ENCODE results near the gene C1QTNF12. TPM values are rescaled to one million over a fixed set of nuclear protein-coding genes. Genes with fewer than 3 reads are reported as not detected.

Gene C1QTNF12
- polyA plus RNA-seq, 1 of the 3 experiments (the other 2 are of a cell fraction) = 0.59 TPM

DNA sequence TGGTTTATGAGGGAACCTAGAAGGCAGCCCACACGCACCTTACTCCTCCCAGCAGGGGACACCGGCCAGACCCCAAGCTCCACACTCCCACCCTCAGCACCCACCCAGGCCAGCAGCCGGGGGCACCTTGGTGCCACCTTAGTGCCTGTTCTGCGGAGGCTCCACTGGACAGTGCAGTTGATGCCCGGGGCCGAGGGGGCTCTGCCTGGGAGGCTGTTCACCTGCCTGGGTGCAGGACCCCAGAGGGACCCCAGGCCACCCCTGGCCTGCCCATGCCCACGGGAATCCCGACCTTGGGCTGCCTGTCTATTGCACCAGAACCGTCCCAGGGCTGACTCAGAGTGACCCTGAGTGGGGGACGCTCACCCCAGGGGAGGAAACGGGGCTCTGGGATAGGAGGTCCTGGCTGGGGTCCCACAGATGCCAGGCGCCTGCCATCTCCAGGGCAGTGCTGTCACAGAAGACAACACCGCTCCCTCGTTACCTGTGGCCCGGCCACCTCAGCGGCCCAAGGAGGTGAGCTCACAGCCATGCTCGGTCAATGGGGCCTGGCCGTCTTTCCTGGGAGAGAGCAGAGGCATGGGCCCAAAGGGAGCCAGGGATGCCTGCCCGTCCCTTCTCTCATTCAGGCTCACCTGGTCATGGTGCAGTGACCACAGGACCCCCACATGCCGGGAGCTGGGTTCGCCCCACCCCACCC is 34.4 kb upstream of the C1QTNF12 start:
- Histone ChIP-seq H3K9me2 (no peaks in the 10 kb centered on the region), H3K4me3 (ENCODE audit: low read depth in 2 of 2, low read length in 1 of 2) (no peak overlapping the region), H2AFZ (ENCODE audit: low read depth) (no peak overlapping the region), H3K27me3 (ENCODE audit: insufficient read depth) (no peaks in the 10 kb centered on the region), H3K9ac (no peak overlapping the region), H3K27ac (ENCODE audit: low read depth in 2 of 2, low read length in 1 of 2) (no peak overlapping the region), H4K20me1 (ENCODE audit: insufficient read depth) (no peaks in the 10 kb centered on the region), H3K9me3 (no peaks in the 10 kb centered on the region), H3K36me3 (replicated peaks in 1 of 2; ENCODE audit: control insufficient read depth in 1 of 2, insufficient read depth in 2 of 2, low read length in 1 of 2) (no peaks in the 10 kb centered on the region), H3F3A (replicated peaks; ENCODE audit: insufficient read depth) (no peaks in the 10 kb centered on the region), H3K4me2 (no peak overlapping the region), H3K4me1 (ENCODE audit: control insufficient read depth in 1 of 2, insufficient read depth in 2 of 2, low read depth in 1 of 2, low read length in 1 of 2) (peaks cover 0 to 9% of the 10 kb centered on the region in 2 experiments; a peak in 1 of 4 replicates), H3K79me2 (ENCODE audit: insufficient read depth) (no peaks in the 10 kb centered on the region)
- CTCF ChIA-PET = interaction anchor here (1.3 to 2.4 kb wide), 3 partner anchors 10 to 218 kb away, joined by 4 to 18 read pairs (median 10); no protein-coding TSS in a partner anchor
- POLR2A ChIA-PET = no interaction called here
- DNase-seq = no peak
- no CpG with 5 or more reads among the region's 21 CpGs for WGBS (ENCODE audit: low lambda C conversion rate)
- TF ChIP-seq TEAD4 (IDR thresholded peaks at IDR 0.05; ENCODE audit: borderline replicate concordance, insufficient read depth) (no peak), MEF2A (IDR thresholded peaks at IDR 0.05; ENCODE audit: borderline replicate concordance, low read depth) (no peak), GABPA (IDR thresholded peaks at IDR 0.05; ENCODE audit: low read depth) (no peak), NFIC (IDR thresholded peaks at IDR 0.05; ENCODE audit: borderline replicate concordance) (no peak), RAD21 (IDR thresholded peaks at IDR 0.05; ENCODE audit: low read length) (no peak), TAF1 (IDR thresholded peaks at IDR 0.05; ENCODE audit: borderline replicate concordance, low read depth, low read length) (no peak), EZH2phosphoT487 (IDR thresholded peaks at IDR 0.05; ENCODE audit: borderline replicate concordance, low read depth) (no peak), SIN3A (IDR thresholded peaks at IDR 0.05; ENCODE audit: borderline replicate concordance, low read depth, low read length) (no peak), RXRA (IDR thresholded peaks at IDR 0.05; ENCODE audit: borderline replicate concordance, low read depth) (no peak), MXI1 (IDR thresholded peaks at IDR 0.05; ENCODE audit: low read depth, low read length) (no peak), TCF12 (IDR thresholded peaks at IDR 0.05) (no peak), ELF1 (IDR thresholded peaks at IDR 0.05) (no peak)
- TF ChIP-seq, protein P1, sequence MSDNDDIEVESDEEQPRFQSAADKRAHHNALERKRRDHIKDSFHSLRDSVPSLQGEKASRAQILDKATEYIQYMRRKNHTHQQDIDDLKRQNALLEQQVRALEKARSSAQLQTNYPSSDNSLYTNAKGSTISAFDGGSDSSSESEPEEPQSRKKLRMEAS (IDR thresholded peaks at IDR 0.05; ENCODE audit: low read depth) = no peak
- TF ChIP-seq, protein P2, sequence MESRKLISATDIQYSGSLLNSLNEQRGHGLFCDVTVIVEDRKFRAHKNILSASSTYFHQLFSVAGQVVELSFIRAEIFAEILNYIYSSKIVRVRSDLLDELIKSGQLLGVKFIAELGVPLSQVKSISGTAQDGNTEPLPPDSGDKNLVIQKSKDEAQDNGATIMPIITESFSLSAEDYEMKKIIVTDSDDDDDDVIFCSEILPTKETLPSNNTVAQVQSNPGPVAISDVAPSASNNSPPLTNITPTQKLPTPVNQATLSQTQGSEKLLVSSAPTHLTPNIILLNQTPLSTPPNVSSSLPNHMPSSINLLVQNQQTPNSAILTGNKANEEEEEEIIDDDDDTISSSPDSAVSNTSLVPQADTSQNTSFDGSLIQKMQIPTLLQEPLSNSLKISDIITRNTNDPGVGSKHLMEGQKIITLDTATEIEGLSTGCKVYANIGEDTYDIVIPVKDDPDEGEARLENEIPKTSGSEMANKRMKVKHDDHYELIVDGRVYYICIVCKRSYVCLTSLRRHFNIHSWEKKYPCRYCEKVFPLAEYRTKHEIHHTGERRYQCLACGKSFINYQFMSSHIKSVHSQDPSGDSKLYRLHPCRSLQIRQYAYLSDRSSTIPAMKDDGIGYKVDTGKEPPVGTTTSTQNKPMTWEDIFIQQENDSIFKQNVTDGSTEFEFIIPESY (IDR thresholded peaks at IDR 0.05; ENCODE audit: borderline replicate concordance, low read depth) = no peak
- TF ChIP-seq, protein P3, sequence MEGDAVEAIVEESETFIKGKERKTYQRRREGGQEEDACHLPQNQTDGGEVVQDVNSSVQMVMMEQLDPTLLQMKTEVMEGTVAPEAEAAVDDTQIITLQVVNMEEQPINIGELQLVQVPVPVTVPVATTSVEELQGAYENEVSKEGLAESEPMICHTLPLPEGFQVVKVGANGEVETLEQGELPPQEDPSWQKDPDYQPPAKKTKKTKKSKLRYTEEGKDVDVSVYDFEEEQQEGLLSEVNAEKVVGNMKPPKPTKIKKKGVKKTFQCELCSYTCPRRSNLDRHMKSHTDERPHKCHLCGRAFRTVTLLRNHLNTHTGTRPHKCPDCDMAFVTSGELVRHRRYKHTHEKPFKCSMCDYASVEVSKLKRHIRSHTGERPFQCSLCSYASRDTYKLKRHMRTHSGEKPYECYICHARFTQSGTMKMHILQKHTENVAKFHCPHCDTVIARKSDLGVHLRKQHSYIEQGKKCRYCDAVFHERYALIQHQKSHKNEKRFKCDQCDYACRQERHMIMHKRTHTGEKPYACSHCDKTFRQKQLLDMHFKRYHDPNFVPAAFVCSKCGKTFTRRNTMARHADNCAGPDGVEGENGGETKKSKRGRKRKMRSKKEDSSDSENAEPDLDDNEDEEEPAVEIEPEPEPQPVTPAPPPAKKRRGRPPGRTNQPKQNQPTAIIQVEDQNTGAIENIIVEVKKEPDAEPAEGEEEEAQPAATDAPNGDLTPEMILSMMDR (IDR thresholded peaks at IDR 0.05) = no peak

Measured in SK-N-SH (cell line).